ENCODE measurements around the gene CASKIN1. TPM values are rescaled to one million over a fixed set of nuclear protein-coding genes. Genes with fewer than 3 reads are reported as not detected.

CASKIN1 gene
- total RNA-seq, 2 donors from 2014 or later = 8.2 to 9.7 TPM

DNA sequence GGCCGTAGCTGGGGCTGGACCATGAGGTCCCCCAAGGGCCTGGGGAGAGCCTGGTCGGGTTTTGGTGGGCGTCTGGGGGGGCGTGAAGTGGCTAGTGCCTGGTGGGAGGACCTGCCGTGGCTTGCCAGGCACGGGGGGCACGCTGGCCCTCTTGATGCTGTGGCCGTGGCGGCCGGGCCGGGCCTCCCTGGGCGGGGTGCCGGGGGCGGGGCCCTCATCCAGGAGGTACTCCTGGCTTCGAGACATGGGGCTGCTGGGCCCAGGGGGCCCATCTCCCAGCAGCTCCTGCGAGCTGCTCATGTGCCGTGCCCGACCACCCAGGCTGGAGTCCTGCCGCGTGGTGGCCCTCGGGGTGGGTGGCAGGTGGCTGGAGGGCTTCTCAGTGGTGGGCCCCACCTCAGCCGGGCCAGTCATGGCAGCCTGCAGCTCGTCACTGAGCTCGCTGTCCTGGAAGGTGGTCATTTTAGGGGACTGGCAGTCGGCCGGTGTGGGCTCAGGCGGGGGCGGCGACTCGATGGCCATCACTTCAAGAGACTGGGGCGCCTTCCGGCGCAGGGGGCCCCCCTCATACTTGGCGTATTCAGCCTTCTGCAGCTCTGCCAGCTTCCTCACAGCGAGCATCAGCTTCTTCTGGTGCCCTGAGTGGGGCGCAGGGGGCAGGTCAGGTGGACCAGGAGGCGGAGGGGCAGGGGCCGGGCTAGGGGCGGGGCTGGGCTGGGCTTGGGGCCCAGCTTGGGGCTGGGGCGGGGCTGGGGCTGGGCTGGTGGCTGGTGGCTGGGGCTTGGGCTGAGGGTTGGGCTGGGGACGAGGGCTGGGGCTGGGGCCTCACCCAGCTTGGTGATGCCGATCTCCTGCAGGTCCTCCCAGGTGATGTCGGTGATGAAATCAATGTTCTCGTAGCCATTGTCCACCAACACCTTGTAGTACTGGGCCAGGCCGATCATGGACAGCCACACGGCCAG, 15.2 kb downstream of the CASKIN1 start:
- H3K9ac ChIP-seq (ENCODE audit: extremely low read depth, low read length, poor library complexity, severe bottlenecking) = no peak overlapping the region
- no peak overlapping the region for H3K27ac ChIP-seq (ENCODE audit: low read depth, low read length)
- Mint-ChIP-seq H3K9me3 (no peaks in the 10 kb centered on the region), H3K36me3 (ENCODE audit: low read depth) (peaks cover 8% of the 10 kb centered on the region), H3K27me3 (ENCODE audit: insufficient read depth) (no peaks in the 10 kb centered on the region), H3K4me1 (no peaks in the 10 kb centered on the region), H3K27ac (no peak overlapping the region), H3K4me3 (no peak overlapping the region)
- H3K9me3 ChIP-seq (ENCODE audit: control insufficient read depth, low read length) = no peaks in the 10 kb centered on the region
- peak; percentile 68 for DNase-seq
- TF ChIP-seq, protein P1, sequence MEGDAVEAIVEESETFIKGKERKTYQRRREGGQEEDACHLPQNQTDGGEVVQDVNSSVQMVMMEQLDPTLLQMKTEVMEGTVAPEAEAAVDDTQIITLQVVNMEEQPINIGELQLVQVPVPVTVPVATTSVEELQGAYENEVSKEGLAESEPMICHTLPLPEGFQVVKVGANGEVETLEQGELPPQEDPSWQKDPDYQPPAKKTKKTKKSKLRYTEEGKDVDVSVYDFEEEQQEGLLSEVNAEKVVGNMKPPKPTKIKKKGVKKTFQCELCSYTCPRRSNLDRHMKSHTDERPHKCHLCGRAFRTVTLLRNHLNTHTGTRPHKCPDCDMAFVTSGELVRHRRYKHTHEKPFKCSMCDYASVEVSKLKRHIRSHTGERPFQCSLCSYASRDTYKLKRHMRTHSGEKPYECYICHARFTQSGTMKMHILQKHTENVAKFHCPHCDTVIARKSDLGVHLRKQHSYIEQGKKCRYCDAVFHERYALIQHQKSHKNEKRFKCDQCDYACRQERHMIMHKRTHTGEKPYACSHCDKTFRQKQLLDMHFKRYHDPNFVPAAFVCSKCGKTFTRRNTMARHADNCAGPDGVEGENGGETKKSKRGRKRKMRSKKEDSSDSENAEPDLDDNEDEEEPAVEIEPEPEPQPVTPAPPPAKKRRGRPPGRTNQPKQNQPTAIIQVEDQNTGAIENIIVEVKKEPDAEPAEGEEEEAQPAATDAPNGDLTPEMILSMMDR (conservative IDR thresholded peaks at IDR 0.05) = no peak
- no peaks in the 10 kb centered on the region for H3K27me3 ChIP-seq (ENCODE audit: control insufficient read depth, insufficient read depth, low read length, poor library complexity, severe bottlenecking)
- H3K36me3 ChIP-seq (ENCODE audit: control insufficient read depth, insufficient read depth, low read length) = no peaks in the 10 kb centered on the region
- H3K4me1 ChIP-seq (ENCODE audit: control insufficient read depth, insufficient read depth, low read length) = no peaks in the 10 kb centered on the region
- H3K4me3 ChIP-seq (ENCODE audit: low read length) = no peak overlapping the region
- WGBS, 2 experiments (ENCODE audit: insufficient coverage in 1 of 2, insufficient read length in 1 of 2) = 93 to 94% methylated on average over 29 to 46 of the region's 46 CpGs

DNA sequence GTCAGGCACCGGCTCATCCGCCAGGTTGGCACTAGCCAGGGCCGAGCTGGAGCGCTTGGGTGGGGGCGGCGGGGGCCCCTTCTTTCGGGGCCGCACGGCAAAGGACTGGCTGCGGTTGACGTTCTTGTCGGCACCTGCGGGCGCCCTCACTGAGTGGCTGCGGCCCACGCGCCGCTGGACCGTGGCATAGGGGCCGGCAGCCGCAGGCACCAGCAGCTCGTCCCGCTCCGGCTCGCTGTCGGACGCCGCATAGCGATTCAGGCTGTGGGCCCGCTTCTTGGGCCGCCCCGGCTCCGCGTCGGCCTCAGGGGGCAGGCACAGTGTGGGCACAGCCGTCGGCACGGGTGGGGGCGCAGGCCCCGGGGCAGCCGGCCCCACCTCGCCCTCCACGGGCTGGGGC, 15.9 kb downstream of the CASKIN1 start:
- H3K4me1 ChIP-seq (ENCODE audit: control insufficient read depth, insufficient read depth, low read length) = no peaks in the 10 kb centered on the region
- no peak overlapping the region for H3K9ac ChIP-seq (ENCODE audit: extremely low read depth, low read length, poor library complexity, severe bottlenecking)
- H3K27ac Mint-ChIP-seq = no peak overlapping the region
- WGBS, 2 experiments (ENCODE audit: insufficient coverage in 1 of 2, insufficient read length in 1 of 2) = 95 to 96% methylated on average over 21 to 43 of the region's 43 CpGs
- no peak overlapping the region for H3K27ac ChIP-seq (ENCODE audit: low read depth, low read length)
- H3K4me3 Mint-ChIP-seq = no peak overlapping the region
- peaks cover 12% of the 10 kb centered on the region for H3K36me3 Mint-ChIP-seq (ENCODE audit: low read depth)
- no peak for DNase-seq
- no peaks in the 10 kb centered on the region for H3K27me3 ChIP-seq (ENCODE audit: control insufficient read depth, insufficient read depth, low read length, poor library complexity, severe bottlenecking)
- H3K4me1 Mint-ChIP-seq = no peaks in the 10 kb centered on the region
- TF ChIP-seq, protein P1 (conservative IDR thresholded peaks at IDR 0.05) = no peak
- no peaks in the 10 kb centered on the region for H3K36me3 ChIP-seq (ENCODE audit: control insufficient read depth, insufficient read depth, low read length)
- H3K4me3 ChIP-seq (ENCODE audit: low read length) = no peak overlapping the region
- no peaks in the 10 kb centered on the region for H3K9me3 Mint-ChIP-seq
- no peaks in the 10 kb centered on the region for H3K27me3 Mint-ChIP-seq (ENCODE audit: insufficient read depth)
- H3K9me3 ChIP-seq (ENCODE audit: control insufficient read depth, low read length) = no peaks in the 10 kb centered on the region

GRCh38 chr16:2179576-2179975, 16.8 kb downstream of the CASKIN1 start:
- no peak overlapping the region for H3K4me3 ChIP-seq (ENCODE audit: low read length)
- DNase-seq = no peak

More at GRCh38 chr16:2179576-2179975, 16.8 kb downstream of the CASKIN1 start:
- TF ChIP-seq, protein P1 (conservative IDR thresholded peaks at IDR 0.05) = no peak
- H3K27me3 ChIP-seq (ENCODE audit: control insufficient read depth, insufficient read depth, low read length, poor library complexity, severe bottlenecking) = no peaks in the 10 kb centered on the region
- Mint-ChIP-seq H3K4me3 (no peak overlapping the region), H3K27me3 (ENCODE audit: insufficient read depth) (no peaks in the 10 kb centered on the region), H3K36me3 (ENCODE audit: low read depth) (peaks cover 13% of the 10 kb centered on the region), H3K4me1 (no peaks in the 10 kb centered on the region), H3K9me3 (no peaks in the 10 kb centered on the region), H3K27ac (no peak overlapping the region)
- H3K4me1 ChIP-seq (ENCODE audit: control insufficient read depth, insufficient read depth, low read length) = no peaks in the 10 kb centered on the region
- H3K36me3 ChIP-seq (ENCODE audit: control insufficient read depth, insufficient read depth, low read length) = no peaks in the 10 kb centered on the region
- 97% methylated on average over 20 to 31 of the region's 31 CpGs for whole genome bisulfite sequencing, 2 experiments (ENCODE audit: insufficient coverage in 1 of 2, insufficient read length in 1 of 2)
- no peak overlapping the region for H3K27ac ChIP-seq (ENCODE audit: low read depth, low read length)
- H3K9me3 ChIP-seq (ENCODE audit: control insufficient read depth, low read length) = no peaks in the 10 kb centered on the region
- H3K9ac ChIP-seq (ENCODE audit: extremely low read depth, low read length, poor library complexity, severe bottlenecking) = no peak overlapping the region
